ENCODE data around the gene NHERF1.
A peak's percentile ranks its signal among the peaks of the same experiment; 100 is the strongest.

The NHERF1 gene

DNA sequence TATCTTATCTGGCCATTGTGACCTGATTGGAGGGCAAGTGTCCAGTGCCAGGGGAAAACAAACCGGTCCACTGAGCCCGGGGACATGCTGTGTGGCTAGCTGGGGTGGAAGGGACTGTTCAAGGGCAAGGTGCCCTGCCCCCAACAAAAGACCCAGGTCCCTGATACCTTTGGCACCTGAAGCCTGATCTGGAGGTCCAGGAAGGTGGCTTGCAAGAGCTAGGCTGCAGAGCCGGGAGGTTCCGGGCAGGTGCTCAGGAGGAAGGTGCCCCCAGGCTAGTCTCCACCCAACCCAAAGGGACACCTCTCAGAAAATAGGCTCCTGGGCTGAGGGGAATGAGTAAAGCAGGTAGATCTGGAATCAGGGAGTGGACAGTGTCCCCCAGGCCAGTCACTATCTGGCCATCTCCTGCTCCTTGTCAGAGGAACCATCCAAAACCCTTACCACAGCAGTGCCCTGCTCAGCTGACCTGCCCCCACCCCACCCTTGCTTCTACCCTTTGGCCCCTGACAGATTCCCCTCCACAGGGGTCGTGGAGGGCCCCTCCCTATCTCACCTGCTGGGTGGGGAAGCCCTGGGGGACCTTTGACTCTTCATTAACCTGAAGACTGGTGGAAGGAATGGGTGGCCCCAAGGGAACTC is 21.5 kb downstream of the NHERF1 start:
- DNase-seq = no peak

DNA sequence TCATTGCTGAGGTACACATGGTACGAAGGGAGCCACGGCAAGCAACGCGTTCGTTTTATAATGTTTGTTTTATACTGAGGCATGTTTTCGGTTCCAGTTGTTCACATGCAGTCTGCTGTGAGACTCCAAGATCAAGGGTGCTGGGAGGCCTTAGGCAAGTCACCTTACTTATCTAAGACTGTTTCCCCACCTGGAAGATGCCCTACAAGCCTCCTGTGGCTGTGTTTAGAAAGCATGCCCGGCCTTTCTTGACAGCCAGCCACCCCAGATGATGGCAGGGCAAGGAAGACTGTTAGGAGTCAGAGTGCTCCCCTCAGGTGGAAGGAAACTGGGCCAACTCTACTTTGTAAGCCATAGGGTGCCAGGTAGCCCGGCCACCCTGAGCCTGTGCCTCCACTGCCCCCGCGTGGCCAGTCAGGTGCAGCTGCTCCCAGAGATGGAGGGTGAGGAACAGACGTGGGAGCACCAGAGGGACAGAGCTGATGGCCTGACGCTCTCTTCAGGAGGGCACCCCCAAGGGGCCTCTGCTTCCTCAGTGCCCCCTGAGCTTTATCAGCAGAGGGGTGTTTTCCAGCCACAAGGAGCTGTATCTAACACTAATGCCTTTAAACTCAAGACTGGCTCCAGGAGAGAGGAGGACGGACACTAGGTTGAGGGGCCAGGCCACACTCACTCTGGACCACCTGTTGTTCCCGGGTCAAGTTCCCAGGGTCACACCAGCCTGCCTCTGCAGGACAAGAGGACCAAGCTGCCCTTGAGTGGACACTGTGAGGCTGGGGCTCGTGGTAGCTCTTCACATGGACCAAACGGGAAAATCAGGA is 22.3 kb downstream of the NHERF1 start:
- peak; percentile 91 for DNase-seq

DNA sequence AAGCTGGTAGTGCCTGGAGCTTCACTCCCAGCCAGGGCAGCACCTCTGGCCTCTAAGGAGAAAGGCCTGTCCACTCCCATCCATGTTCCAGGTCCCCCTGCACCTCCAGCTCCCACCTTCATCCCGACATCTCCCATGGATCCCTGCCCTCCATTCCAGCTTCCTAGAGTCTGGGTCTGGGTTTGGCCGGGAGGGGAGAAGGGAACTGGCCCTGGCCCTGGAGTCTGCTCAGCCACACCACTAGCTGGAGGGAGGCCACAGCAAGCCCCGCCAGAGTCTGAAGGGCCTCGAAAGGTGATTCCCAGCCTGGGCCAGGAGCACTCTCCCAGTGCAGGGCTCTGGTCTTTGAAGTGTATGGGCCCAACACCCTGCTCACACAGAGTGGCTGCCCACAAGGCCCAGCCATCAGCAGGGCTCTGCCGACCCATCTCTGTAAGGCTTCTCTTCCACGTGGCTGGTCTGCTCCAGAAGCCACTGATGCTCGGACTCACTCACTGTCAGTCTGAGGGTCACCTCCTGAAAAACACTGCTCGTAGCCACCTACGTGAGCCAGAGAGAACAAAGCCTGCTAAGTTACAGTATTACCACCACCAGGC is 23.0 kb downstream of the NHERF1 start:
- DNase-seq = no peak

DNA sequence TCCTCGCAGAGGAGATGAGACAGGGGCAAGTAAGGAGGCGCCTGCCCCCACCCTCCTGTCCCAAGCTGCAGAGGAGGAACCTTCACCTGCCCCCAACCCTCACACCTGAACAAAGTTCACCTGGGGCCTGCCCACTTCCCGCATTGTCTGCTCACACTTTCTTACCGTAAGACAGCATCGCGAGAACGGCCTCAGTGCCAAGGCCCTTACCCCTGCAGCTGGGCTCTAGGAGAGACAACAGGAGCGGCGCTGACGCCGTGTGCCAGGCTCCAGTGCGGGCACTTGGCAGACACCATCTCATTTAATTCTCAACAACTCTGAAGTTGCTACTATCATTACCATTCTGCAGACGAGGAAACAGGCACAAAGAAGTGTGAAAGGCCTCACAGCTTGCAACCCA is 23.6 kb downstream of the NHERF1 start:
- DNase-seq = no peak

DNA sequence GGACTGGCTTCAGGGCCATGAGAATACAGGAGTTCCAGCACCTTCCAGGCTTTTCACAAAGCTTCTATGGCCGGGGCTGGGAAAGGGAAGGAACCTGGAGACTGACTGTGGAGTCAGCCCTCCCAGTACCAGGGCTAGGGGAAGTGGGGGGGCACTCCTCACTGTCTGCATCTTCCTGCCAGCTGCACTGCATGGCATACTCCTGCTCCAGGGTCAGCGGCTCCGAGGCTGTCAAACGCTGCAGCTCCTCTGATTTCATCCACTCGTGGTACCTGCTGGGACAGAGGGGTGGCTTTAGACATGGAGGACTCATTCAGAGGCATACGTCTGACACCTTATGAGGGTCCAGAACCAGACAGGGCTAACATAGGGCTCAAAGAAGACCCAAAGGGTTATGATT is 25.0 kb downstream of the NHERF1 start:
- DNase-seq = no peak

DNA sequence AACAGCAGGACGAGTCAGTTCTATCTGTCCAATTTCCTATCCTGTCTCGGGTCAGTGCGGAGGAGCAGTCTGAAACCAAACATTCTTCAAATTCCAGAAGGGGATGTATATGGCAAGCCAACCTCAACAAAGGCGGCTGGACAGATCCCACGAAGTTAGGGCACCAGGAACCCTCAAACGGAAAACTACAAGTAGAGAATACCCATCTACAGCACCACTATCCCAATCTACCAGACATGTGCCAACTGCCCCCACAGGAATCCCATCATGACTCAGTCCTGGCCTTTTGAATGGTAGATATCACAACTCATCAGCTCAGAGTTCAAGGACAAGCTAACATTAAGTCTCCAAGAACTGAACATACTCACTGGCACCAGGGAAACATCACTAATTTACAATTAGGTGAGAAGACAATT is 25.5 kb downstream of the NHERF1 start:
- DNase-seq = no peak

DNA sequence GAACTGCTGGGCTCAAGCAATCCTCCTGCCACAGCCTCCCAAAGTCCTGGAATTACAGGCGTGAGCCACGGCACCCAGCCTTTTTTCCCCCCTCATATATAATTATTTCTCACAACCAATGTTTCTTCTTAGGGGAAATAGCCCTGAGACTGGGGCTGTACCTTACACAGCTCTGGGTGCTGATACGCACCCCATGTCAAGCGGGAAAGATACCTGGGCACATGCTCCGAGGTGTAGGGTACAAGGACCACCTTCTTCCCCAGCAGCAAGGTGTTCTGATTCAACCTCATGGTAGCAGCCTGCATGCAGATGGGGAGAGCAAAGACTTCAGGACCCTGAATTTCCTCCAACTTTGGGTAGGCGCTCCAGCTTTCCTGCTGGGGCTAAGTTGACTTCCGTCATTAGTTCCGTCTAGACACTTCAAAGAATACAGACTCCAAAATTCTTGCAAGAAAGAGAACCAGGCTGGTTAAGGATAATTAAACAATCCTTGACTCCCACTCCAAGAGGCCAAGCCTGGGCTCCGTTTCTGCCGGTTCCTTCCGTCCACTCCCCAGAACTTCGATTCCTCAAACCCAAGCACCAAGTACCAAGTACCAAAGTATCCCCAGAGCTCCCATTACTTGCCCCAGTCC is 27.1 kb downstream of the NHERF1 start:
- DNase-seq = no peak

DNA sequence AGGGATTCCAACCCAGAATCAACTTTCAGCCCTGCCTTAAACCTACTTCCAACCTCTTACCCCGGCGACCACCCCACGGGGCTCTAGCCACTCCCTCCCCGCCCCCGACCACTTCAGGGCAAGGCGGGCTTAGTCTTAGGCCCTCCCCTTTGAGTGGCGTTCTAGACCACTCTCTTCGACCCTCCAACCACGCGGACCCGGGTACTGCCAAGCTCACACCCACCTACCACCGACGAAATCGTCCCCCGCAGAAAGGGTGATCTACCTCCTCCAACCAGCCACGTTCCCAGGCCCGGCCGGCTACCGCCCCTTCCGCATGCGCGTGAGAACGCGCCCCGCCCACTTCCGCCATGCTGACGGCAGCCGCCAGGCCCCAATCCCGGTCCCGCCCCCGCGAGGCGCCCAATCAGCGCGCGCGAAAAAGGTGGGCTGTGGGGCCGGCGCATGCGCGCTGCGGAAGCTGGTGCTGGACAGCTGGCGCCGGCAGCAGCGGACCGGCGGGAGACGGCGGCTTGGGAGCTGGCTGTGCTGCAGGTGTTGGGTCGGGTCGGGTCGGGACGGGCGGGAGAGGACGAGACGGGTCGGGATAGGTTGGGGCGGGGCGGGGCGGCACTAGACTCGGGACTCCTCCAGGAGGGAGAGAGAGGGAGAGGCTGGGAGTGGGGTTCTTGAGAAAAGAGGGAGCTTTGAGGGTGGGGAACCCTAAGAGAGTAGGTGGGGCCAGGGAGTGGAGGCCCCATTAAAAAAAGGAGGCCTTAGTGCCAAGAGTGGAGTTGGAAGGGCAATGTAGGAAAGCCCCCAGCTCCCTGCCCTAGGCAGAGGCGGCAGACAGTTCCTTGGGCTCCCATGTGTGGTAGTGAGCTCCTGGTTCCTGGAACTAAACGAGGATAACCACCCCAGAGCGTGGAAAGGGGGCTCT is 27.9 kb downstream of the NHERF1 start, which contains the start of gene NAT9:
NAT9 (minus strand) TSS at position 302 of the 919 bp plus-strand sequence. CDS start 647 bp downstream, outside the sequence.
- peak; percentile 100 for DNase-seq

DNA sequence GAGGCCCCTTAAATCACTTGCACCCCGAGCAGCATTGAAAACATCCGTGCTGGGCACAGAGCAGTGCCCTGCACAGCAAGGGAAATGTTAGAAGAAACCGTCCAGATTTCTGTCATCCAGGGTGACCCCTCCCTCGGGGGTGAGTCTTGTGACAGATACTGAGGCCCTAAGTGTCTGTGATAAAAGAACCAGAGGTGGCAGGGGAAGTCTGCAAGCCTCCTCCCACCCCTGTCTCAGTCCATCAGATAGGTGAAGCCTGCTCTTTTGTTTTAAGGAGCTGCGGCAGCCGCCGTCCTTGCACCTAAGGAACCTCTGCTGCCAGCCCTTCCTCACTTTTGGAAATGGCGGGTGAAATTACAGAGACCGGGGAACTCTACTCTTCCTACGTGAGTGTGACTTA is 28.6 kb downstream of the NHERF1 start:
- DNase-seq = no peak

DNA sequence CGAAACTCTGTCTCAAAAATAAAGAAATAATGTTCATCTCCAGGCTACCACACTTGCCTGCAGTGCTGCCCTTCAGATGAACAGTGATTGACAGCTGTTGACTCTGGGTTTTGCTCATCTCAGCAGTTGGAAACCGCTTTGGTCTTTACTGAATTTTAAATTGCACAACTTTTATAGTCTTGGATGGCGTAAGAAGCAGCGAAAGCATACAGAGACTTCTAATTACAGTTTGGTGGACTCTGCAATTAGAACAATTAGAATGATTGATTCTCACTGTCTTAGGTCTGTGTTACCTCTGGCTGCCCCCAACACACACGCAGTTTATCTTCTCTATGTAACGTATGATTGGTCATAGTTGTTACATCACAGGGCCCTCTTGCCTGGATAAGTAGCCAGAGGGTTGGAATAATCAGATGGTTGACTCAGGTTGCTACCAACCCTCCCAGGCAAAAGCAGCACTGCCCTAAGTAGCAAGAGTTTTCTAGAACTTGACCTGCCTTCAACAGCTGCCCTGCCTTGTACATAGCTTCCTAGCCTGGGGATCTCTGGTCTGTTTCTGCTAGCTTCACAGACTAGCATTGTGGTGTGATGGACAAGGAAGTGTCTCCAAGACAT is 29.6 kb downstream of the NHERF1 start:
- DNase-seq = no peak

DNA sequence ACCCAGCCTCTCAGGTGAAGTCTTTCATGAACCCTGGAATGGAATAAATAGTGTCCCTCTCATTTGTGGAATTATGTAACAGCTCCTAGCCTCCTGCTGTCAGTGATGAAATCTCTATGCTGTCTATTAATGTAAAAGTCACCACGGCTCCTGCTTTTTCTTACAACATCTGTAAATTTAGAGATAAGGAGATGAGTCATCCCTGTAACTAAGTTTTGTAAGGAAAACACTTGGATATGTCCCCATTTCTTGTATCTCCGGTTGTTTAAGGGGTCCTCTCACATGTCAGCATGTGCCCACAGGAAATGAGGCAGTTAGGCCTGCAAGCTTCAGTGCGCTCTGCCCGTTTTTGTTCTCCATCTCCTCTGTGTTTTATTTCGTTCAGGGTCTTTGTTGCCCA is 30.5 kb downstream of the NHERF1 start:
- DNase-seq = no peak

DNA sequence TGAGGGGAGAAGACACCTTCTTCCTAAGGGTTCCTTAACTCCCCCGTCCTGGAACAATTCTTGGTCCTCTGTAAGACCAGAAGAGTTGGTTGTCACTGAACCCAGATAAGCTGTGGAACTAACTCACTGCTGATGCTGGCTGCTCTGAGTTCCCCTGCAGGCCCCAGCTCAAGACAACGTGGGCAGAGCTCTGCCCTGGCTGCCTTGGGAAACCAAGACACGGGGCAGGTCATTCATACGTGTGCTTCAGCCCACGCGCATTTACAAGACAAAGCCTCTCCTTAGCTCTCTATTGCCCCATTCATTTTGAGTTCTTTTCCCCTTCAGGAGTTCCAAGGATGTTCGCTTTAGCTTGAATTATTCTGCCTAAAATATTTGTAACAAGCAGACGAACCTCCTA is 31.1 kb downstream of the NHERF1 start:
- no peak for DNase-seq

DNA sequence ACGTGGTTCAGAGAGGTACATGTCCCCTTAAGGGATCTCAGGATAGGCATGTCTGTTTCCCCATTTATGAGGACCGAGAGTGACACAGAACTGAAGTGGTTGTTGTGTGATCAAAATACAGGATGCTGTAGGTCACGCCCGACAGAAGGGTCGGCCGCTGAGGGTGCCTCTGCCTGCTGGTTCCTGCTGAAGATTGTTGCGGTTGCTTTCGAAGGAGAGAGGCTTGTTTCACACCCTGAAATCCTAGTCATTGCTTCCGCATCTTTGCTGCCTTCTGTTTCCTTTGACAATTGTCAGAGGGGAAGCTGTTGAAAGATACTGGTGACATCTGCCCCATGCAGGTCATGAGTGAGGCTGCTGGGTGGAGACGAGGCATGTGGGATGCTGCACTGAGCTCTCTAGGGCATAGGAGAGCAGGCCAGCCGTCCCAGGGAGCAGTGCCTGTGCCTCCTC is 31.5 kb downstream of the NHERF1 start:
- DNase-seq = peak; percentile 83

DNA sequence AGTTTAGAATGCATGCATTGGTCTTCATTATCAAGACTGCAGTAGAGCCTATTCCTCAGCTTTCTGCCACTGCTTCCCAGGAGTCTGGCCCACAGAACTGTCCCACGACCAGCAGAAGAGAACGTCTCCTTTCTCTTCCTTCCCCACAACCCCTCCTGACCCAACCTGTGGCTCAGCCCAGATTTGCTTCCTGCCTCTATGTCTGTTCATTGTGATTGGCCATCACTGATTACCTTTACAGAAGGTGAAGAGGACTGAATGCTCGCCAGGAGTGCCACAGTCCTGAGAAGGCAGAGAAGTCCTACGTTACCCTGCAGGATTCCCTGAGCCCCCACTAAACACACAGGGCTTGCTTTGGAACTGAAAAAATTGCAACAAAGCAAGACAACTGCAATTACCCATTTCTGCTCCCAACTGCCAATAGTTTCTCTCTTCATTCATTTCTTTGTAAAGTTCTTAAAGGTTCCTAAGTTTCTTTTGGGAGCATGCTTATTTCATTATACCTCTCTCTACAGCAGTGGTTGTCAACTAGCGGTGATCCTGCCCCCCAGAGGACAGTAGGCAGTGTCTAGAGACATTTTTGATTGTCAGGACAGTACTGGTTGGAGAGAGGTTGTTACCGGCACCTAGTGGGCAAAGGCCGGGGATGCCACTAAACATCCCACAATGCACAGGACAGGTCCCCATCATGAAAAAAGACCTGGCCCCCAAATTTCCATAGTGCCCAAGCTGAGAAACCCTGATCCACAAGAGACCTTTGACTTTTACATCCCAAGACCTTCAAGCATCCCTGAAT is 32.2 kb downstream of the NHERF1 start:
- no peak for DNase-seq

DNA sequence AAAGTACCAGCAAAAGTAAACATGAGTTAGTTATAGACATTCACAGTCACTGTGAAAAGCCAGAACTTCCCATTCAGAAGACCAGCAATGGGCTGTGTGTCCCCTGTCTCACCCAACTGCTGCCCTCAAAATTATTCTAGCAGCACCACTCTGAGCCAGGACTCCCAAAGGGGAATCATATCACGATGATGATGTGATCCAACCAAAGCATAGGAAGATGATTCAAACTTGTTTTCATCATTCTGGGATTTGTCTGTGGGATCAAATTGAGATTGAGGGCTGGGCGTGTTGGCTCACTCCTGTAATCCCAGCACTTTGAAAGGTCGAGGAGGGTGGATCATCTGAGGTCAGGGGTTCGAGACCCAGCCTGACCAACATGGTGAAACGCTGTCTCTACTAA is 34.1 kb downstream of the NHERF1 start:
- DNase-seq = no peak

DNA sequence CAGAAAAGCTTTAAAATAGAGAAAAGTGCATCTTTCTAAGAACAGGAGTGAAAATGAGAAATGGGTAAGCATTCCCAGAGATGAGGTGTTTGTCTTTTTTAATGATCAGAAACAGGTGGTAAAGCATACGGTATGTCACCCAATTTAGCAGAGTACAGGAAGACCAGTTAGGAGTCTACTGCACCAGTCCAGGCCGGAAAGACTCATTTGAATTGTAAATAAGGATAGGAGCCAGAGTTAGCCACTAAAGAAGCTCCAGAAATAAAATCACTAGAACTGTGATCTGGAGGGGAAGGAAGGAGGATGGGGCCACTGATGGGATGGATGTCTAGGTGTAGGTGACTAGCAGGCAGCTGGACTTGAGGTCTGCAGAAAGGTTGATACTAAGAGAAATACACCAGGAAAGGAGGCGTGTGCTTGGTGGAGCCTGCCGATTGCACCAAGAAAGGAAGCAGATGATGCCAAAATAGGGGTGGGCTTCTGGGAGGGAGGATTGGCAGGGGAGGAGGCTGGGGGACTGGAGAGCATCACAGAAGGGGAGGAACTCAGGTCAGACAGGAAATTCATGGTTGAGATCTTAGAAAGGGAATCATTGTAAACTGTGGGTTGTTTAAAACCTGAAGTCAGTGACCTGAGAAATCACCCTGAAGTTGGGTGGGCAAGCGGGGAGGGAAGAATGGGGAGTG is 35.8 kb downstream of the NHERF1 start:
- no peak for DNase-seq

DNA sequence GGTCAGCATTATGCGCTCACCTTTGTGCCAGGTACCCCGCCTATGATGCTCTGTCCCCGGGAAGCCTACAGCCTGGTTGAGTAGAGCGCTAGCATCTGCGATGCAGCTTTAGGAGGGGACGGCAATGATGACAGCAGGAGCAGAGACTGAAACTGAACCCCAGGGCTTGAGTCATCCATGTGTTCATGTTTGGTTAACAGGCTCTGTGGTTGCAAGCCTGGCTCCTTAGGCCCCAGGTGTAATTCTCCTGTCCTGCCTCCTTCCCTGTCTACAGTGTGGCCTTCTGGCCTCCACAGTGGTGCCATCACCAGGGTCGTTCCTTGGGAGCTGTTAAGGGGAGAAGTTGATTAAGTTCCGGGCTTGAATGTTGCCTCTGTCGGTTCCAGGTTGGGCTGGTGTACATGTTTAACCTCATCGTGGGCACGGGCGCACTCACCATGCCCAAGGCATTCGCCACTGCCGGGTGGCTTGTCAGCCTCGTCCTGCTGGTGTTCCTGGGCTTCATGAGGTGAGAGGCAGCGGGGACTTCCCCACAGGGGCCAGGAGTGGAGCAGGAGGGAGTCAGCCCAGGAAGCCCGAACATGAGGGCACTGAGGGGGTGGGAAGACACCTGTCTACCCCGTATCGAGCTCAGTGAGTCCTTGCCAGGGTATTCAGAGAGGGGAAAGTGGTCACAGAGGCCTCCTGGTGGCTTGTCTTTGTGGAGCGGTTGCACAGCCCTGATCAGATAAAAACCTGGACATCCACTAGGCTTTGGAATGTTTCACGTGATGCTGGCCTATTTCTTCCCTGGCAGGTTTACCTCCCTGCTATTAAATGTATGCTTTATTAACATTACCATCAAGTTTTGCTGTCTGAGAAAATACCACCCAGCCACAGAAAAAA is 36.9 kb downstream of the NHERF1 start:
- DNase-seq = no peak

DNA sequence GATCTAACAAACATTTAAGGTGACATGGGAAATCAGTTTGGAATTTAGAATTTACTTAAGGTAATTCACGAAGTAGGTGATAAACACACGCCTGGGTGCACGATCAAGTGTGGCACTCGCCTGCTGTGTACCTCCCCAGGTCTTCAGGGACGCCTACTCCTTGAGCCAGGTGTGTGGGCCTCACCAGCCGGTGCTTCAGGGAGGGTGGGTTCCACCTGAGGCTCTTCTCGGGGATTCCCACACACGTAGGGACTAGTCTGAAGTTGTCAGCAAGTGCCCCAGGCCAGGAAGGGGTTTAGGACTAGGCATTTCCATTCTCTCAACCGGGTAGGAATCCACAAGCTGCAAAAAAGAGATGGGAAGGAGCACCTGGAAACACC is 37.5 kb downstream of the NHERF1 start:
- no peak for DNase-seq

DNA sequence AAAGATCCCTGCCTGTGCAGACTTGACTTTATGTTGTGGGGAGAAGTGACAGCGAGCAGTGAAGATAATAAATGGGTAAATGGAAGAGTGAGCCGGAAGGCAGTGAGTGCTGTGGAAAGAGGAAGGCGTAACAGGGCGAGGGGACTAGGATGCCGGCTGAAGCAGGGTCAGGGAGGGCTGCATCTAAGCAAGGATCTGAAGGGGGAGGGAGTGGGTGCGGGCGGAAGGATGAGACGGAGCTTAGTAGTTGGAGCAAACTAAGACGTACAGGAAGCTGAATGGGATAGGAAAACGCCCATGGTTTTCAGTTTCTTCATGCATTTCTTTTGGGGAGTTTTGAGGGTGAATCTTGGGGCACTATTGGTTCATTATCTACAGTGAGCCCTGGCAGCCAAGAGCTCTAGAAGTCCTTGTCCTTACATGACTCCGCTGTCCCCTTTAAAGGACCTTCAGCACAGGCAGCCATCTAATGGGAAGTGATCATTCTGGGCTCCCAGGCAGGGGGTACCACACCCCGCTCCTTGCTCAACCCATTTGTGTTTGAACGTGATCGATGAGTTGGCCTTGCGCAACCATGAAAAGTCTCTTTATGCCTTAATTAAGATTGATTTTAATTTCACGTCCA is 38.1 kb downstream of the NHERF1 start:
- DNase-seq = no peak
